Fibroblast of lung (primary cell): ENCODE measurements around the gene PPP1R2C. TPM values are rescaled to one million over a fixed set of nuclear protein-coding genes. Genes with fewer than 3 reads are reported as not detected.

Experiments used
- DNase-seq, 2 donors: peaks; one replicate each; pipeline versions ENCODE4 v3.0.0 to v3.0.0-alpha.2; 2010; ENCODE audit warnings: low read depth in 2 of 2
- H2AFZ ChIP-seq: 2 replicates; pipeline ENCODE4 v1.5.1; 2012; ENCODE audit warnings: low read length, control low read depth, inconsistent platforms
- H3K27ac ChIP-seq: 2 replicates; pipeline ENCODE4 v1.5.1; 2011; ENCODE audit warnings: low read length, control low read depth; ENCODE audit not compliant: insufficient read depth
- H3K27me3 ChIP-seq: 2 replicates; pipeline ENCODE4 v1.5.1; 2011; ENCODE audit warnings: mild to moderate bottlenecking, low read length; ENCODE audit not compliant: control insufficient read depth, insufficient read depth
- H3K36me3 ChIP-seq: 2 replicates; pipeline ENCODE4 v1.5.1; 2011; ENCODE audit warnings: low read length; ENCODE audit not compliant: control insufficient read depth, insufficient read depth
- H3K4me1 ChIP-seq: 2 replicates; pipeline ENCODE4 v1.5.1; 2011; ENCODE audit warnings: low read length; ENCODE audit not compliant: control insufficient read depth, insufficient read depth; ENCODE audit errors: extremely low read depth
- H3K4me2 ChIP-seq: 2 replicates; pipeline ENCODE4 v1.5.1; 2011; ENCODE audit warnings: low read length, control low read depth; ENCODE audit not compliant: insufficient read depth; ENCODE audit errors: extremely low read depth
- H3K4me3 ChIP-seq, 4 experiments: fragments of 200-600 bp in 1 of 4; sonication (generic) in 1 of 4; replicated peaks in 1 of 4; 2 replicates each; pipeline ENCODE4 v1.5.1; 2011 to 2016; ENCODE audit warnings: low read length in 4 of 4, low read depth in 3 of 4, mild to moderate bottlenecking in 3 of 4, control low read depth in 2 of 4, inconsistent platforms in 1 of 4, mixed read lengths in 1 of 4; ENCODE audit not compliant: insufficient read depth in 1 of 4; ENCODE audit errors: control extremely low read depth in 1 of 4
- H3K79me2 ChIP-seq: 2 replicates; pipeline ENCODE4 v1.5.1; 2012; ENCODE audit warnings: mild to moderate bottlenecking, low read length, inconsistent platforms; ENCODE audit not compliant: control insufficient read depth, insufficient read depth
- H3K9ac ChIP-seq: 2 replicates; pipeline ENCODE4 v1.5.1; 2011; ENCODE audit warnings: mild to moderate bottlenecking, low read length, control low read depth; ENCODE audit not compliant: insufficient read depth
- H3K9me3 ChIP-seq: 2 replicates; pipeline ENCODE4 v1.5.1; 2012; ENCODE audit warnings: low read depth, low read length; ENCODE audit not compliant: control insufficient read depth, insufficient read depth
- H4K20me1 ChIP-seq: 2 replicates; pipeline ENCODE4 v1.5.1; 2011; ENCODE audit warnings: low read length; ENCODE audit not compliant: control insufficient read depth, insufficient read depth; ENCODE audit errors: extremely low read depth
- CTCF ChIP-seq, 2 donors: IDR thresholded peaks in 1 of 2; conservative IDR thresholded peaks in 1 of 2; 1 replicate in 1 of 2; 2 replicates in 1 of 2; pipeline ENCODE4 v1.5.1; 2011 to 2012; ENCODE audit warnings: low read length in 2 of 2, control low read depth in 1 of 2, inconsistent platforms in 1 of 2, low read depth in 1 of 2, mild to moderate bottlenecking in 1 of 2
- EZH2 ChIP-seq: IDR thresholded peaks from 2 replicates; pipeline ENCODE4 v1.5.1; 2012; ENCODE audit warnings: low read length, control low read depth, mild to moderate bottlenecking; ENCODE audit errors: missing control alignments
- polyA plus RNA-seq, 2 donors: library from polyadenylated mRNA; depleted of rRNA in 1 of 2; stranded (reverse) in 1 of 2; unstranded in 1 of 2; fragments of >200 nt; gene quantifications; 2 replicates each; pipeline ENCODE4 v1.2.1, GENCODE V29; 2011 to 2012; ENCODE audit warnings: missing spikeins in 1 of 2
- total RNA-seq: library from RNA; depleted of rRNA; stranded (reverse); fragments of >200 nt; gene quantifications from 2 replicates; pipeline ENCODE4 v1.2.1, GENCODE V29; 2014

The PPP1R2C gene
- total and polyA plus RNA-seq, 2 donors (not counting 1 experiment from before 2014, with no cell fraction given), result not detected

DNA sequence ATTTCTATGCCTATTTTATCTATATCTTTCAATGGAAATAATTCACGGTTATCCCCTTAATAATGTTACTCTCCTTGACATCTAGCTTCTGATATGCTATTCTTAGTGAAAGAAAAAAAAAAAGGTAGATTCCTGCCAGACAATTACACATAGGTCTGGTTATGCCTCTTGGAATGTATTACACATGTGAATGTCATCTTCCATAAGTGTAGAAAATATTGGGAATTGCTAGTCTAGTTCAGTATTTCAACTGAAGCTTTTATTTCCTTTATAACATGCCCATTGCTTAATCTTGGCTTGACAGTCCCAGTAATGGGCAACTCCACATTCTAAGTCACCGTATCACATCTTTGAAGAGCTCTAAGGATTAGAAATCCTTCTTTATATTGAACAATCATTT, 25.4 kb upstream of the PPP1R2C start:
- Histone ChIP-seq H3K4me2 (no peak overlapping the region), H3K27me3 (no peaks in the 10 kb centered on the region), H3K79me2 (no peaks in the 10 kb centered on the region), H2AFZ (no peak overlapping the region), H4K20me1 (no peaks in the 10 kb centered on the region), H3K4me3 (no peak overlapping the region), H3K4me1 (no peaks in the 10 kb centered on the region), H3K9me3 (no peaks in the 10 kb centered on the region), H3K27ac (no peak overlapping the region), H3K9ac (no peak overlapping the region), H3K36me3 (no peaks in the 10 kb centered on the region)
- DNase-seq, result peak; percentile 0 to 74
- TF ChIP-seq EZH2 (no peak), CTCF (conservative IDR thresholded peaks at IDR 0.05 in 1 of 2, IDR thresholded peaks at IDR 0.05 in 1 of 2; ENCODE audit: low read depth in 1 of 2, low read length in 2 of 2) (no peak)

GRCh38 chrX:42797651-42798269, 19.8 kb upstream of the PPP1R2C start:
- peak in 1 of 2 donors; percentile 10 for DNase-seq
- no peaks in the 10 kb centered on the region for H3K9me3 ChIP-seq
- H3K4me2 ChIP-seq, result no peak overlapping the region
- TF ChIP-seq EZH2 (no peak), CTCF (conservative IDR thresholded peaks at IDR 0.05 in 1 of 2, IDR thresholded peaks at IDR 0.05 in 1 of 2; ENCODE audit: low read depth in 1 of 2, low read length in 2 of 2) (no peak)
- H3K4me3 ChIP-seq, result no peak overlapping the region
- no peaks in the 10 kb centered on the region for H3K36me3 ChIP-seq
- H3K9ac ChIP-seq, result no peak overlapping the region
- no peaks in the 10 kb centered on the region for H4K20me1 ChIP-seq
- no peak overlapping the region for H3K27ac ChIP-seq
- no peak overlapping the region for H2AFZ ChIP-seq
- H3K27me3 ChIP-seq, result no peaks in the 10 kb centered on the region
- no peaks in the 10 kb centered on the region for H3K4me1 ChIP-seq
- H3K79me2 ChIP-seq, result no peaks in the 10 kb centered on the region

GRCh38 chrX:42783451-42783850, 5.5 kb upstream of the PPP1R2C start:
- no peak for TF ChIP-seq CTCF (conservative IDR thresholded peaks at IDR 0.05 in 1 of 2, IDR thresholded peaks at IDR 0.05 in 1 of 2; ENCODE audit: low read depth in 1 of 2, low read length in 2 of 2)
- no peak for TF ChIP-seq EZH2
- H3K4me2 ChIP-seq, result no peak overlapping the region
- no peak overlapping the region for H3K9ac ChIP-seq
- H3K36me3 ChIP-seq, result no peaks in the 10 kb centered on the region
- H2AFZ ChIP-seq, result no peak overlapping the region
- no peak overlapping the region for H3K27ac ChIP-seq
- H3K9me3 ChIP-seq, result no peaks in the 10 kb centered on the region
- H3K27me3 ChIP-seq, result no peaks in the 10 kb centered on the region
- no peak overlapping the region for H3K4me3 ChIP-seq
- DNase-seq, result no peak
- H3K79me2 ChIP-seq, result no peaks in the 10 kb centered on the region
- H4K20me1 ChIP-seq, result no peaks in the 10 kb centered on the region
- no peaks in the 10 kb centered on the region for H3K4me1 ChIP-seq
